Suprapubic skin (tissue), 4 donors: Measurements from ENCODE around the gene LDLRAD4. TPM values are rescaled to one million over a fixed set of nuclear protein-coding genes. Genes with fewer than 3 reads are reported as not detected.
A peak's percentile ranks its signal among the peaks of the same experiment; 100 is the strongest.

Experiments
- DNase-seq, 2 donors: peaks; one replicate each; pipeline ENCODE4 v3.0.0-alpha.2; 2019; ENCODE audit warnings: low spot score in 2 of 2
- H3K27ac ChIP-seq: fragments of 200-600 bp; sonication (generic); one replicate; pipeline ENCODE4 v1.5.1; 2019
- H3K27me3 ChIP-seq: fragments of 200-600 bp; sonication (generic); one replicate; pipeline ENCODE4 v1.5.1; 2019
- H3K36me3 ChIP-seq: fragments of 200-600 bp; sonication (generic); one replicate; pipeline ENCODE4 v1.5.1; 2019
- H3K4me1 ChIP-seq: fragments of 200-600 bp; sonication (generic); one replicate; pipeline ENCODE4 v1.5.1; 2019
- H3K4me3 ChIP-seq: fragments of 200-600 bp; sonication (generic); one replicate; pipeline ENCODE4 v1.5.1; 2019; ENCODE audit warnings: mild to moderate bottlenecking
- H3K9me3 ChIP-seq: fragments of 200-600 bp; sonication (generic); one replicate; pipeline ENCODE4 v1.5.1; 2019
- CTCF ChIP-seq, 2 donors: fragments of 200-600 bp in 1 of 2; fragments of 450-650 bp in 1 of 2; sonication (generic) in 1 of 2; IDR thresholded peaks; one replicate each; pipeline ENCODE4 v1.5.1; 2016 to 2019; ENCODE audit warnings: antibody characterized with exemption in 2 of 2, mild to moderate bottlenecking in 1 of 2, moderate library complexity in 1 of 2
- EP300 ChIP-seq: sonication (generic); formaldehyde crosslinking; IDR thresholded peaks from one replicate; pipeline ENCODE4 v1.6.1; 2017; ENCODE audit warnings: antibody characterized with exemption
- POLR2A ChIP-seq, 2 donors: fragments of 450-650 bp; IDR thresholded peaks; one replicate each; pipeline ENCODE4 v1.6.1; 2017; ENCODE audit warnings: antibody characterized with exemption in 2 of 2, mild to moderate bottlenecking in 2 of 2, moderate library complexity in 2 of 2
- POLR2AphosphoS5 ChIP-seq, 3 donors: sonication (generic); formaldehyde crosslinking; IDR thresholded peaks; one replicate each; pipeline ENCODE4 v1.6.1; 2017; ENCODE audit warnings: antibody characterized with exemption in 3 of 3
- WGBS: methylation state at CpG from one replicate; pipeline ENCODE4 v1.1.5; 2018; 5-methylcytosine and 5-hydroxymethylcytosine counted together
- total RNA-seq, 4 donors: library from RNA; depleted of rRNA; stranded (reverse); fragments of >200 nt; gene quantifications; one replicate each; pipeline ENCODE4 v1.1.0, GENCODE V29; 2016

LDLRAD4 gene
- total RNA-seq, 4 donors from 2014 or later, result 10.1 to 31.6 (median 15.1) TPM

- peaks cover 5% of the 10 kb centered on the region for H3K36me3 ChIP-seq
- no peaks in the 10 kb centered on the region for H3K9me3 ChIP-seq
- no peak overlapping the region for H3K27ac ChIP-seq
- TF ChIP-seq EP300 (no peak), POLR2A (IDR thresholded peaks at IDR 0.05) (no peak), POLR2AphosphoS5 (IDR thresholded peaks at IDR 0.05) (no peak), CTCF (IDR thresholded peaks at IDR 0.05) (no peak)
- H3K27me3 ChIP-seq, result no peaks in the 10 kb centered on the region
- WGBS, result 91% methylated on average over 5 of the region's 5 CpGs
- DNase-seq, result peak in 1 of 2 donors; percentile 56
- no peaks in the 10 kb centered on the region for H3K4me1 ChIP-seq
- no peak overlapping the region for H3K4me3 ChIP-seq
Measured at GRCh38 chr18:13524054-13524453, 305.5 kb downstream of the LDLRAD4 start.

GRCh38 chr18:13524811-13525210 lies 306.3 kb downstream of the LDLRAD4 start:
- H3K4me3 ChIP-seq, result no peak overlapping the region
- H3K9me3 ChIP-seq, result no peaks in the 10 kb centered on the region
- peaks cover 5% of the 10 kb centered on the region for H3K36me3 ChIP-seq
- 88% methylated on average over 11 of the region's 11 CpGs for WGBS
- no peak for DNase-seq
- no peaks in the 10 kb centered on the region for H3K27me3 ChIP-seq
- no peaks in the 10 kb centered on the region for H3K4me1 ChIP-seq
- no peak overlapping the region for H3K27ac ChIP-seq
- TF ChIP-seq EP300, result no peak
- no peak for TF ChIP-seq POLR2AphosphoS5 (IDR thresholded peaks at IDR 0.05)
- no peak for TF ChIP-seq CTCF (IDR thresholded peaks at IDR 0.05)
- TF ChIP-seq POLR2A (IDR thresholded peaks at IDR 0.05), result no peak

- no peak for TF ChIP-seq POLR2AphosphoS5 (IDR thresholded peaks at IDR 0.05)
- TF ChIP-seq POLR2A (IDR thresholded peaks at IDR 0.05), result no peak
- TF ChIP-seq EP300, result no peak
- no peak for TF ChIP-seq CTCF (IDR thresholded peaks at IDR 0.05)
- H3K4me3 ChIP-seq, result no peak overlapping the region
- H3K27ac ChIP-seq, result no peak overlapping the region
- H3K36me3 ChIP-seq, result peaks cover 5% of the 10 kb centered on the region
- no peaks in the 10 kb centered on the region for H3K9me3 ChIP-seq
- H3K4me1 ChIP-seq, result peaks cover under 1% of the 10 kb centered on the region
- H3K27me3 ChIP-seq, result no peaks in the 10 kb centered on the region
- DNase-seq, result peak in 1 of 2 donors; percentile 50
- 89% methylated on average over 14 of the region's 14 CpGs for WGBS
Measured at GRCh38 chr18:13525381-13526029, 306.9 kb downstream of the LDLRAD4 start.

GRCh38 chr18:13526519-13526918 lies 308.0 kb downstream of the LDLRAD4 start:
- no peak for DNase-seq
- Histone ChIP-seq H3K36me3 (peaks cover 5% of the 10 kb centered on the region), H3K4me1 (peaks cover 7% of the 10 kb centered on the region), H3K4me3 (no peak overlapping the region), H3K27ac (no peak overlapping the region), H3K27me3 (no peaks in the 10 kb centered on the region), H3K9me3 (no peaks in the 10 kb centered on the region)
- 89% methylated on average over 4 of the region's 4 CpGs for WGBS
- TF ChIP-seq CTCF (IDR thresholded peaks at IDR 0.05) (no peak), EP300 (no peak), POLR2AphosphoS5 (IDR thresholded peaks at IDR 0.05) (no peak), POLR2A (IDR thresholded peaks at IDR 0.05) (no peak)

- TF ChIP-seq POLR2AphosphoS5 (IDR thresholded peaks at IDR 0.05) (no peak), POLR2A (IDR thresholded peaks at IDR 0.05) (no peak), CTCF (IDR thresholded peaks at IDR 0.05) (no peak), EP300 (no peak)
- Histone ChIP-seq H3K4me3 (no peak overlapping the region), H3K27ac (no peak overlapping the region), H3K27me3 (no peaks in the 10 kb centered on the region), H3K36me3 (peaks cover 5% of the 10 kb centered on the region), H3K4me1 (peaks cover 7% of the 10 kb centered on the region), H3K9me3 (no peaks in the 10 kb centered on the region)
- peak in 1 of 2 donors; percentile 38 for DNase-seq
- 94% methylated on average over 10 of the region's 10 CpGs for WGBS
Measured at GRCh38 chr18:13527256-13527655, 308.7 kb downstream of the LDLRAD4 start.
